GM21390 (cell line): Measurements from ENCODE around the gene WDTC1.

Experiments
- ATAC-seq: cut with Tn5 transposase; IDR thresholded peaks from one replicate; pipeline ENCODE4 v1.9.1; 2021; ENCODE audit not compliant: unreplicated experiment

WDTC1 gene

DNA sequence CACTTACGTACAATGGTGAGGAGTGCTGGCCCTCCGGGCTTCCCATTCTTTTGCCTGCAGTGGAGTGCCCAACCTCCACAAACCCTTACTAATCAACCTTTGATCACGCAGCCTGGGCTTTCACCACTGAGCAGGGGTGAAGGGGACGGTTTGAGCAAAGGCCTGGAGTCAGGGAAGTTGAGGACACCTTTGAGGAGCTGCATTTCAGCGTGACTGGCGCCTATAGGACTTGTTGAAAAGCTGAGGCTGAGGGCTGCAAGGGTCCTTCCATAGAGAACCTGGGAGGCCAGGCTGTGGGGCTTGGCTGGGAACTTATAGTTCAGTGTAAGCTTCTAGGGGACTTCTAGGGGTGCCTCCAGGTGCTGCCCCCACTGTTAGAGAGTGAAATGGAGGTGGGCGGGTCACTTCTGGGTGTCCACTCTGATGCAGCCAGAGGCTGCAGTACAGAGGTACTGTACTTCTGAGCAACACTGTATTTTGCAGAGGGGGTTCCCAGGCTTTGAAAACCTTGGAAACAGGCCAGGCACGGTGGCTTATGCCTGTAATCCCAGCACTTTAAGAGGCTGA lies 117.2 kb downstream of the WDTC1 start:
- no peak for ATAC-seq

DNA sequence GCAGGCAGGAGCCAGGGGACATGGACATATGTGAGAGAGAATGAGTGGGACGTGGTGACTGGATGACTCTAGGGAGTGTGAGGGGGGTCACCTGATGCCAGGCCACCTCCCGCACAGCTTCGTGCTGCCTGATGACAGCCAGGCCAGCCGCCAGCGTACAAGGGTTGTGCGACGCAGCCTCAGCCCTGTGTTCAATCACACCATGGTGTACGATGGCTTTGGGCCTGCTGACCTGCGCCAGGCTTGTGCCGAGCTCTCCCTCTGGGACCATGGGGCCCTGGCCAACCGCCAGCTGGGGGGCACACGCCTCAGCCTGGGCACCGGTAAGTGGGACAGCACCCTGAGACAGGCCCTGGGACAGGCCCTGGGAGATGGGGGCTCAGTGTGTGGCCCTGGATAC lies 118.7 kb downstream of the WDTC1 start:
- ATAC-seq: no peak

DNA sequence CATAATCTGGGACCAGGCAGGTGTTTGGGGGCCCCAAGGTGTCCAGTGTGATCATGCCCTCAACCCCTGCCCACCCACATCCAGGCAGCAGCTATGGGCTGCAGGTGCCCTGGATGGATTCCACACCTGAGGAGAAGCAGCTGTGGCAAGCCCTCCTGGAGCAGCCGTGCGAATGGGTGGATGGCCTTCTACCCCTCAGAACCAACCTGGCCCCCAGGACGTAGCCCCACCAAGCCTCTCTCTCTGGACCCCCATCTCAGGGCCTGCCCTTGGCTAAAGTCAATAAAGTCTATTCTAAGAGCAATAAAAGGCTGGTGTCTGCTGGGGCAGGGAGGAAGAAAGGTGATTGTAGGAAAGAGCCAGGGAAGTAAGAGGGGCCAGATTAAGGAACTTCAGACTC lies 119.2 kb downstream of the WDTC1 start:
- no peak for ATAC-seq

DNA sequence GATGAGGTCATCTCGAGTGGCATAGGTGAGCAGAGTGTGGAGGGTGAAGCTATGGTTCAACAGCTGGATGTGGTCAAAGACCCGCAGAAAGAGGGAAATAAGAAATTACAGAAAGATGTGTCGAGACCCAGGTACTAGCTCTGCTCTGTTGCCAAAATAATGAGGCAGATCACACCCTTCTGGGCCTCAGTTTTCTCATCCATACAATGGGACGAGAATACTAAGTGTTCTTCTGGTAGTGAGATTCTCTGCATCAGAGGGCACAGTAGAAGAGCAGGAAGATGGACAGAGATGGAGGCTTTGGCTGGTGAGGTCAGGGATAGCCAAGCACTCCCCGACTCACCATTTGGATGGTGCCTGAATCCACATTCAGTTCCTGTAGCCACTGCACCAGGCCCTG lies 121.3 kb downstream of the WDTC1 start:
- ATAC-seq: no peak

DNA sequence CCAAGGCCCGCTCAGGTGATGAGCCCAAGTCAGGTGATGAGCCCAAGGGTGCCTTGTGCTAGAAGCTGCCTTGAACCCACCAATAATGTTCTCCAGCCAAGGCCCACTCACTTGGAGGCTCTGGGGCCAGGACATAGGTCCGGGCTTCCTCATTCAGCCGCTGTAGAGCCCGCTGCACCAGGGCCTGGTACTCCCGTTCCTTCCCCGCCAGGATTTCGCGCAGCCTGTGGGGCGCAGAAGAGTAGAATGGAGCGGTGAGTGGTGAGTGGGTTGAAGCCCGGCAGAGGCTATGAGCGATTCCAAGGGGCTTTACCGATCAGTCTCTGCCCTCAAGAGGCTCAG lies 121.8 kb downstream of the WDTC1 start:
- ATAC-seq: no peak

DNA sequence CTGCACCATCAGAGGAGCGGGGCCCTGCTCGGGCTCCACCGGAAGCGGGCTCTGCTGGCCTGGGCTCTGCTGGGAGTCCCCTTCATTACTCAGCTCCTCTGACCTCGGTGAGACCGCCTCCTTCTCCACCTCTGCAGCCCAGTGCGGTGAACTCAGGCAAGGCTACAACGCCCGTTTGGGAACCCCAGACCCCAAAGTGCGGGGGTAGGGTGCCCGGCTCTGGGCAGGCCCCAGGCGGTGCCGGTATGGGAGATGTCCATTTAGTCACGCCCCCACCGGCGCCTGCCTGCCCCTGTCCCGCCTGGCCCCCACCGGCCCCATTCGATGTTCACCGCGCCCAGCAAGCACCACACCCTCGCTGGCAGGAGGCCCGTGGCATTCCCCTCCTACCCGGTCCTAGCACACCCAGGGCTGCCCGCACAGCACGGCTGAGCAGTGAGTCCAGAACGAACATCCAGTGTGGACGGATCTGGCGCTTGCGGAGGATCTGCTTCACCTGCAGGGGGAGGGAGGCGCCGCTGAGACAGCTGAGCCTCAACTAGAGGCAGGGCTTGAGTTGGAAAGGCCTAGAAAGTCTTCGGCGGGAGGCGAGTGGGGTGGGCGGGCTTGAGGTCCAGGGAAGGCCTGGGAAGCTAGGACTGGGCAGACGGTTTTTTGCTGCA lies 122.3 kb downstream of the WDTC1 start:
- ATAC-seq: no peak

DNA sequence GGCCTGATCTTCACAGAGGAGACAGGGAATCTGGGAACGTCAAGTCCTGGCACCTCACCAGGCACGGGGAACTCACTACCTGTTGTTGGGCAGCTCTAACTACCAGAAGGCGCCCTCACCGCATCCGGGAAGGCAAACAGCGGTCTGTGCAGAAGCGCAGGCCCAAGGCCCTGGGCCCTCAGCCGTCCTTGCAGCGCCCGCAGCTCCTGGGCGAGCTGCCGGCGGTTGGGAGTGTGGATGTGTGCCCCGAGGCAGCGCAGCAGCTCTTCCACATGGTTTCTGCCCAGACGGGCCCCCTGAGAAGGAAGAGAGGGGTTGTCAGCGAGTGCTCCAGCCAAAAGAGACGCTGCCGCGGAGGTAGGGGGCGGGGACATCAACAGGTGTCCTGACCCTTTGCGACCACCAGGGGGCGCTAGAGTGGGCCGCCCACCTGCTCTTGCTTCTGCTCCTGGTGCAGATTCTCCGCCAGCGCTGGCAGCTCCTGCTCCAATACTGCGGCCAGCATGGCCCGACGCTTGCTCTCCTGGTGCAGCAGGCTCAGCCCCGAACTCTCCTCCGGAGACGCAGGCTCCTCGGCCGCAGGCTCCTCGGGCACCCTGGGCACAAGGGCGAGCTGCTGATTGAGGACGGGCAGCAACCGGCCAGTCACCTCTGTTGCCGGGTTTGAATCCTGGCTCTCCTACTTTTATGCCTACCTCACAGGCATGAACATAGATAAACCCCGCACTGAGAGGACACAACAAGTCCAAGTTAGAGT lies 123.0 kb downstream of the WDTC1 start:
- ATAC-seq: no peak
